GM19467 (cell line): ENCODE data around the gene PRR20G.

Source experiments
- ATAC-seq: cut with Tn5 transposase; IDR thresholded peaks from one replicate; pipeline ENCODE4 v1.9.1; 2021; ENCODE audit warnings: mild to moderate bottlenecking, moderate library complexity; ENCODE audit not compliant: unreplicated experiment

Gene PRR20G

DNA sequence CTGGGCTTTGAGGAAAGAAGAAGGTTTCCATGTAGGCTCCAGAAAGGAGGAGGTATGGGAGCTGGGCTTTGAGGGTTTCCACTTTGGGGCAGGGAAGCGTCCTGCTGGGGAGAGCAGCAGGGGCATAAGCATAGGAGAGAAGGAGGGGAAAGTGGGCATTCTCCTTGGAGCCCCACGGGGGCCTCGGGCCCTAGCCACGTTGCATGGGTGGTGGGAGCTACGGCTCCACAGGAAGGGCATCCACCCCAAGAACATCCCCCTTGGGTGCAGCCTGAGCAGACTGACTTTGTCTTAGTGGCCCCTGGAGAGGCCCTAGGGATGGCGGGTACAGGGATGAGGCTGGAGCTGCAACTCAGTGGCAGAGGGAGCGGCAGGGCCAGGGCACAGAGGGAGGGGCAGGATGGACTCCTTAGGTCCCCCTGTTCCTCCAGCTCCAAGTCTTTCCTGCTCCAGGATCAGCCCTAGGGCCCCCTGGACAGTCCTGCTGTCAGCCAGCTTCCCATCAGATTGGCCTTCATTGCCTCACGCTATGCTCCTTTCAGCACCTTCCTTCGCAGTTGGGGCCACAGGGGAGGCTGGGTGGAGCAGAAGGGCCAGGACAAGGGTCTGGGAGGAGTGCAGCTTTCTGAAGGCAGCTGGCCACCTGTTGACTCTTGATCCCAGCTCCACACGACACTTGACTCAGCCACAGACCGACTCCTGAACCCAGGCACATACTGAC is 22.9 kb downstream of the PRR20G start:
- ATAC-seq, result no peak

DNA sequence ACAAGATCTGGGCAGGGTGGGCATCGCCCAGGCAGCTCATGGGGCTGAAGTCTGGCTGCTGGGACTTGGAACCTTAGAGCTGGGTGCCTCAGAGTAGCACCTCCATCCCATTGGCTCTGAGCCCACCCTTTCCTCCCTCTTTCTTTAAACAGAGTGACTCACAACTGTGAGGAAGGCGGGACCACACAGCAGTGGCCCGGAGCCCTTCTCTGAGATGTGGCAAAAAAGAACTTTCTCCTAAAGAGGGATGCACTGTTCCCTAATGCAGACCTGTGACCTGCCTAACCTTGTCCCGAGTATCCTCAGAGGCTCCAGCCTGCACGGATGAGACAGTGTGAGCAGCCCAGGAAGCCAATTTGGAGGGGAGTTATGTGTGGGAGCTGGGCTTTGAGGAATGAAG is 23.6 kb downstream of the PRR20G start:
- ATAC-seq, result no peak

DNA sequence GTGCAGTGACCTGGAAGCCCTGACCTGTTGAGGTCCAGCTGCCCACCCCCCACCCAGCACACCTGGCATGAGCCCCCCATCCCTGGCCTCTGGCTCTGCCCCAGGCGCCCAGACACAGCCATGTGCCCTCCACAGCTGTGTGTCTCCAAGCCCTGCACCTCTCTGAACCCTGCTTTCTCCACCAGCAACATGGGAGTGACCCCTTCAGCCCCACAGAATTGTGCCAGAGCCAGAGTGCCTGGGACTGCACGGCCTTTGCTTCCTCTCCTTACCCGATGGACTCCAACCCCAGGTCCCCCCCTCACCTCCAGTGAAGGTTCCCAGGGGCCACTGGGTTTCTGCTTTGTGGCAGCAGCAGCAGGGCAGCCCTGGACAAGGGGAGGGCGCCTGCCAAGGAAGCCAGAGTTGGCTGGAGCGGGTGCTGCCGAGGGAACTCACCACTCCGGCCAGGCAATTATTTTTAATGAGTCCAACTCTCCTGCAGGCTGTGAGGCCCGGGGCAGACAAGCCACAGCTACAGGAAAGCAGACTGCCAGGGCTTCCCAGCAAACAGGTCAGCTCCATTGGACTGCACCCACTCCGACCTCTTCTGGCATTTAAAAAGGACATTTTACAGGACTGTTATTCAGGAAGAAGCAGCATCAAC is 24.1 kb downstream of the PRR20G start:
- ATAC-seq, result no peak

DNA sequence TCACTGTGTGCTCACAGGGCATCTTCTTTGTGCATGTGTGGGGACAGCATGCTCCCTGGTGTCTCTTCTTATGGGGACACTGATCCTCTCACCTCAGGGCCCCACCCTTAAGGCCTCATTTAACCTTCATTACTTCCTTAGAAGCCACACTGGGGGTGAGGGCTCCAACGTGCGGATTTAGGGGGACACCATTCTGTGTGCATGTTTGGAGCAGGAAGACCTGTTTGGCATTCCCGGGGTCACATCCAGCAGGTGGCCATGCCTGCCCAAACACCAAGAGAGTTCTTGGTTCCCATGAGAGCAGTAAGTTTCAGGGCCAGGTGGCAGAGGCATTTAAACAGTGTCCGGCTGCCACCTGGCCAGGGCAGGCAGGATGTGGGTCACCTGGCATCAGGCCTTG is 24.8 kb downstream of the PRR20G start:
- no peak for ATAC-seq

DNA sequence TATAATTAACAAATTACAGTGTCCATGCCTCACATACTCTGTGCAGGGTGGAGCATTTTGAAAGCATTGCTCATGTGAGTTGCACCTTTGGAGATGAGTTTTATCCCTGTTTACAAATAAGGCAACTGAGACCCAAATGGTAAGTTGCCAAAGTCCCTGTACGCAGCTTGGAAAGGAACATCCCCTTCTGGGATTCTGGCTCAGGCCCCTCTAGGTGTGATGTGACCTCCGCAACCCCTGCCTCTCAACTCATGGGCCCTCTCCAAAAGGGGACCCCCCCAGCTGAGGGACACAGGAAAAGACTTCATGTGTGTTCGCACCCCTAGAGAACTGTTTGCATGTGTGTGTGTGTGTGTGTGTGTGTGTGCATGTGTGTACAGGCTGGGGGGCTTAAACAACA is 25.3 kb downstream of the PRR20G start:
- no peak for ATAC-seq

DNA sequence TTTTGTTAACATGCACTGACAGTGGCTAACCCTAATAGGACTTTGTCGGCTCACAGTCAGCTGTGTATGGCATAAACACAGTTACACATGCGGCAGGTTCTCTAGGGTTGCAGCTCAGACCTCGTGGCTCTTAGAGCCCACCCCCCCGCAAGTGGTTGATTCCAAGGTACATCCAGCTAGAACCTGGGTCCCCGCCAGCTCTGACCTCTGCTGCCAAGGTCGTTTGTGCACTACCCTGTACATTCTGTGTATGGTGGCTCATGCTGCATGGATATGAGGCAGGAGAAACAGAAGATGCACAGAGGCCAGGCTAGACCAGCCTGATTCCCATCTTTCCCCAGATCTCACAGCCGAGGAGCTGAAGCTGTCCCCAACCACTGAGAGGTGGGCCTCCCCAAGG is 25.9 kb downstream of the PRR20G start:
- no peak for ATAC-seq

DNA sequence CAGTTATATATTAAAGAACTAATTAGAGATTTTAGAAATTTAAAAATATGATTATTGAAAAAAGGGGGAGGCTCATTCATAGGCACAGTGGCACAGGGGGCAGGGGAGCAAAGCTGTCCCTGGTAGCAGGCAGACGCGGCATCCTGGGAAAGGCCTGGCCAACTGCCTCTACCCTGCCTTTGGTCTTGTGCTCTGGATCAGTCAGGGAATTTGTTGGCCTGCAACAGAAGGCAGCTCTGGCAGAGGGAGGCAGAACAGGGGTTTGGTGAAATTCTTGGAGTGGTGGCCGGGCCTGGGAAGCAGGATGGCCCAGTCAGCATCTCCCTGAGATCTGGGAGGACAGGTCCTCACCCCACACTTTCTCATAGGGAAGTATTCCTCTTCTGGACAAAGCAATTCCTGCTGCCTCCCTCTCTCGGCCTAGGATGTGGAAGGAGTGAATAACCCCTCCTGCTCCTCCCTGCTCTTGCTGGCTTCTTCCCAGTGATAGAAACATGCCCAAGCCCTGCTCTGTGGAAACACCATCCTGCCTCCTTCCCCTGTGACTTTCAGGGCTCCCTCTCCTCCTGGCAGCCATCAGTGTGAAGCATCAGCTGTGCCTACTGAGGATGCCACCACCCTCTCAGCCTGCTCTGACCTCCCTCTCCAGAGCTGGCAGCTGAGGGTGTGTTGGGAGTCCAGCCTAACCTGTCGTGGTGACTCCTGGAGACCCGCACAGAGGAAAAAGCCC is 26.9 kb downstream of the PRR20G start:
- no peak for ATAC-seq

DNA sequence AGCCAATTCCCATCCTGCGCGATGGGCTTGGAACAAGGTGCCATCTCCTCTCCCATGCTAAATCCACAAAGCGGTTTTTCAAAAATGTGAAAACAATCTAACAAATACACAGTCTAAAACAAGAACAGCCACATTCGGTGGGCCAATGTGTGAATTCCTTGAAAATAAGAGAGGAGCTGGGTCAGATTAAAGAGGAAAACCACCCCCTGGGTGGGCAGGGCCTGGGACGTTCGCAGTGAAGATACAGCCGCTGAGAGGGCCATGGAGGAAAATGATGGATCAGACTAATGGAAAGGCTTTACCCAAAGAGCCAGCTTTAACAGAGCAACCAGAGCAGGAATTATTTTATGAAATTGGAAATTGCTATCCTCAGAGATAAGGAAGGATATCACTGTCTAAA is 27.4 kb downstream of the PRR20G start:
- no peak for ATAC-seq

DNA sequence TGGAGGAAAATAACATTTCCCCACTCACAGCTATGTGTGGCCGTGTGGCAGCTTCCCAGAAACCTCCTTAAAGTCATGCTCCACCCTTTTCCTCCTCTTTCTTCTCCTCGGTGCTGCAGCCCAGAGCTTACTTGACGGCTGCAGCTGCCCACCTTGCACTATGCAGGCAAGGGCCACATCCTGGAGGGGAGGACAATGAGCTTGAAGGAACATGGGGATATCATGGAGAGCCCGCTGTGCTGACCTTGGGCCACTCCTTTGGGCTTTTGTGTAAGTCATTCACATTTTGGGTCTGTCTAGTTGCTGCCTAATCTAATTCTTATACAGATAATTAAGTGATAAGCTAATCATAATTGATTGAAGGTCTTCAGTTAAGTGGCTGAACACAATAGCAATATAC is 28.0 kb downstream of the PRR20G start:
- ATAC-seq, result no peak

DNA sequence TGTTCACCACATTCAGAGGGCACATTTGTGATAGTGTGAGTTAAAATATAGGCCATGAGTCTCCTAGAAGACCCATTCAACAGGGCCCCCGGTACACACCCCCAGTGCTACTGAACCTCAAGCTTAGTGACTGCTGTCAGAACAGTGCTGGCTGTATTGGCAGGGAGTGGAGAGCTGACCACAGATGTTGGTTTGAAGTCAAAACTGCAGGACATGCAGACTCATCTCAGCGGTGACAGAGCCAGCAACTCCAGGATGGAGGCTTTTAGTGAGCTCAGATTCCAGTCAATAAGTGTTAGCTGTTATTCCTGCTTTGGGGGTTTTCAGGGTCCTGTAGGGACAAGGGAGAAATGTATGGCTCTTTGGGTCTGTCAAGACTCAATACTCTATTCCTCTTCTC is 29.1 kb downstream of the PRR20G start:
- ATAC-seq, result no peak

DNA sequence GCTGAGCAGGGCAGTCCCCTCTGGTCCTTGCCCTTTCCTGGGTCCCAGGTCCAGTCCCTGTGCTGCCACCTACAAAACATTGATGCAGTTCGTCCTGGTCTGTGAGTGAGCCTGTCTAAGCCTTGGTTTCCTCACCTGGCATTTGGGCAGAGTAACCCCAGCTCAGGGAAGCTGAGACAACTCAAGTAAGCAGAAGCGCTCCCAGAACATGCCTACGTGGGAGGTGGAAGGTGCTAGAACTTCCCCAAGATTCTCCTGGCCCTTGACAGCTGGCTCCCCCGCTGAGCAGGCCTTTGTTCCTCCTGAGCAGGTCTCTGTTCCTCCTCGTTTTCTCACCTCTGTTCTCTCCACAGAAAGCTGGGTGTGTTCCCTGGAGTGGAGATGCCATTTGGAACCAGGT is 30.5 kb downstream of the PRR20G start:
- ATAC-seq, result no peak

DNA sequence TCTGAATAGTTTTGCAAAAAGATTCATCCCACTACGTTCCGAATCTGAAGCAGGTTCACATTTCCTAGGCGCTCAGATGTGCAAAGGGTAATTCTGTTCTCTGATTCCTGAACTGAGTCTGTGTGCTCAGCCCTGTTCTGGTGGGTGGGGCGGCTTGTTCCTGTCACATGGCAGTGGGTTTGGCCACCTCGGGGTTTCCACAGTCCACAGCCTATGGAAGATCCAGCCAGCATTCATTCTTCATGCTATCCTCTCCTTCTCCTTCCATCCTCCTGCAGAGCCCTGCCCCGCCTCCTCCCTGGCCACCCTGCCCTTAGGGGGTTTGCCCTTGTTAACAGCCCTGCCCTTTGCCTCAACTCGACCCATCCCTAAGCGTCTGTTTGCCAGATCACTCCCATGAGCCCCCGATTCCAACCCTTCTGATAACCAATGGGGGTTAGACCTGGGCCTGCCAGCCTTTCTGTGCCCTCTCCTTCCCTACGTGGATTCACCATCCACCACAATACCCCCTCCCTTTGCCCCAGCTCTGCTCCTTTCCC is 31.0 kb downstream of the PRR20G start:
- ATAC-seq, result no peak

DNA sequence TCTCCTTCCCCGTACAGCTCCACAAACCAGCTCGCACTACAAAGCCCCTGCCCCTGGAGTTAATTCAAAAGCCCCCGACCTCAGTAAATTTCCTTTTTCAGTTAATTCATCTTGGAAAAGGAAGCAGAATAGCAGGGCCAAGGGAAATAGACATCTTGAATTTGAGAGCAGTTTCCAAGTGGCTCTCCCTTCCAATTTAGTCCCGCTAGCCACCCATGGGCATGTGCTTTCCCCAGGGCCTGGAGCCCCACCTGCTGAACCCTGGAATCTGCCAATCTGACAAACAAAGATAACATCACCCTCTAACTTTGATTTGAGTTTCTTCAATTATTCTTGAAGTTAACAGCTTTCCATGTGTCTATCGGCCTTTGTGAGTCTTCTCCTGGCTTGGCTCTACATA is 31.7 kb downstream of the PRR20G start:
- ATAC-seq, result no peak

DNA sequence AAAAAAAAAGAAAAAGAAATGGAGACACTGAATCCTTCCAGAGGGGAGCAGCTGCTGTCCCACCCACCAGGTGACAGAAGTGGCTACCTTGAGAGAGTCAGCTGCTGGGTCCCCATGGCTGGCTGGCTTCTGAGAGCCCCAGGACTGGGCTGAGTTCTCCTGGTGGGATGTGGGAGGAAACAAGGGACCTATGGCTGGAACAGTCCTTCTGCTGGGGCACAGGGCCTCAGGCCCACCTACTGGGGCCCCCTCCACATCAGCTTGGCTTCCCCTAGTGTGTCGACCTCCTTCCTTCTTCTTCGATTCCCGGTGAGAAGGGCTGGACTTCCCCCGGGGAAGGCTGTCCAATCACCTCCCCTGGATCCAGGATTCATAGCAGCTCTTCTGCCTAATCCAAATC is 32.3 kb downstream of the PRR20G start:
- ATAC-seq, result no peak

DNA sequence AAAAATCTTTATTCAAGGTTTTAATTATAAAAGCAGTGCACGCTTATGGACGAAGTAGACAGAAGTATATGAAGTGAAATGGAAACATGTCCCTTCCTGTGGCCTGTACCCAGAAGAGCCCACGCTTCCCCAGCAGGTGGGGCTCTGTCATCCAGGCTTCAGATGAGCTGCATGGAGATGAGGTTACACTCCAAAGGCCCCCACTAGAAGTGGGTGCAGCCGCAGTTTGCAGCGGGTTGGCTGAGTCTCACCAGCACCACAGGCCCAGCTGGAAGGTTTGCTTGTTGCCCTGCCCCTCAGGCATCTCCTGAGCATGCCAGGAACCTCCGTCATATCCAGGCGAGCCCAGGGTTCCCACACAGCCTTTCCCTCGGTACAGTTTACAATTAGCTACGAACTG is 33.1 kb downstream of the PRR20G start:
- no peak for ATAC-seq

DNA sequence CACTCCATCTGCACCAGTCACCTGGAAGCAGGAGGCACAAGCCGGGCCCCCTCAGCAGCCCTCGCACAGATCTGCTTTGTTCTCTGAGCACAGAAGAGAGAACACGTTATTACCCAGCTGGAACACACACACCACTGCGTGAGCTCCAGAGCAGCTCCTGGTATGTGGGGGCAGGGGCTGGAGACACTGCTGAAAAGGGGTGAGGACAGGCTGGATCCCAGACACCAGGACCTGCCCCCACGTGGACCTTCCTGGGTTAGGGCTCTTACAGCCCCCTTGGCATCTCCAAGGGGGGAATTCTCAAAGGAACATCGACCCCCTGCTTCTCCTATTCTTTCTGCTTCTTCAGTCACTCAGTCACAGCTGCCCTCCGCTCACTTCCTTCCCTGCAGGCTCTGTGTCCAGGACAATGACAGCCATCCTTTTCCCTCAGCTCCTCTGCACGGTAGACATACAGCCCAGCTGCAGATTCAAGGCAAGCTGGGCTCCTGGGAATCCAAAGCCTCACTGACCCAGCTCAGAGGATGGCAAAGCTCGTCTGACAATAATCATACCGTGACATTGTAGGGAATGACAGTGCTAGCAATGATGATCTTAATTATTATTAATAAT is 33.7 kb downstream of the PRR20G start:
- ATAC-seq, result no peak

DNA sequence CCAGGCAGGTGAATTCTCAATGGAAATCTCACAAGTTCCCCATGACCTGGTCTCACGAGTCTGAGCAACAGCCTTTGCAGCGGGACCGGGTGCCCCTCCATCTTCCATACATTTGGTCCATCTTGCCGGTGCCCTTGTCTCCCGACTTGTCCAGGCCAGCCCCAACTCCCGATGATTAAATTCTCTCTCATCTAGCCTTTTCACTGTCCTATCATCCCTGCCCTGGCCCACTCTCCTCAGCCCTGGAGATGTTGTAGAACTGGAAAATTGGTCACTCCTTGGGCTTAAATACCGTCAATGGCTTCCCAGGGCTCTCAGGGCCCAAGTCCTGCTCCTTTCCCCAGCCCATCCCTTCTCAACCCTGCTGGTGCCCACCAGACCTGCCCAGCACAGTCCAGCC is 34.4 kb downstream of the PRR20G start:
- ATAC-seq, result no peak

DNA sequence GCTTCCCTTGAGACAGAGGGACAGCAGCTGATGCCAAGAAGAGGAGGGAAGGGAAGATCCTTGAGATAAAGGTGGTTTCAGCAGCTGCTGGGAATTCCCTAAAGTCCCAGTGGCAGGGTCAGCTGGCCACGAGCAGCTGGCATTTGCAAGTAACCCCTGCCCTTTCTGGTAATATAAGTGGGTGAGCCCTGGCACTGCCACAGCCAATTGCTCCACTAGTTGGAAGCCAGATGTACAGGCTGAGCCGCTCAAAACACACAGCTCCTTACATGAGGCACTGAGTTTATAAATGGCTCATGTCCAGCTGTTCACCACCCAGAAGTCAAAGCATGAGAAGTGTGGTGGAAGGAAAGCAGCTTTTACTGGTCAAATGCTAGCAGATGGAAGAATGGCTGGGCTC is 35.4 kb downstream of the PRR20G start:
- no peak for ATAC-seq

DNA sequence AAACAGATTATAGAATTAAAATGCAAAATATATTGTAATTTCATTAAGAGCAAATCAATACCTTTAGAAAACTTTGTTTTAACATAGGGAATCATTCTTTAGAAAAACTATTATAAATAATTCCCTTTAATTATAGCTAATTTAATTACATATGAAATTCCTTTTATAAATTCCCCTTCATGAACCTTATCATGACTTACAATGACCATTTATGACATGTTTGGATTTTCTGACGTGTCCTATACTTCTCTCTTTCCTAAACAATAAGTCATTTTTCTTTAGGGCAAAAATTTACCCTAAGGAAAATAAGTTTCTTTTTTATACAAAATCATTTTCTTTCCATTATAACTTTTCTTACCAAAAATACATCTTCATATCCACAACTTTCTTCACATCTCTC is 37.8 kb downstream of the PRR20G start:
- ATAC-seq, result no peak

DNA sequence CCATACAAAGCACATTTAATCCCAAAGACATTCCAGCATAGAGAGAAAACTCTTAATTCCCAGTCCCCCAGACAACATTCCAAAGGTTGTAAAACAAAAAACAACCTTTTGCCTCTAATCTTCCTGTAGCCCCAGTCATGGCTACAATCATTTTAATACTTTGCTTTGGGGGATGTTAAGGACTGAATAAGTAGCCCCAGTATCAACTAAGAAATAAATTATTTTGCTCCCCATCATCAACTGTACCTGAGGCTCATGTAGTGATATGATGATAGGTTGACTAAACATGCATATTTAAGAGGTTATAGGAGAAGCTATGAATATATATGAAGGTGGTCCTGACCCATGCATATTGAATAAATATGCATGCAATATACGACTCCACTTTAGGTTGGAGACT is 40.6 kb downstream of the PRR20G start:
- no peak for ATAC-seq

DNA sequence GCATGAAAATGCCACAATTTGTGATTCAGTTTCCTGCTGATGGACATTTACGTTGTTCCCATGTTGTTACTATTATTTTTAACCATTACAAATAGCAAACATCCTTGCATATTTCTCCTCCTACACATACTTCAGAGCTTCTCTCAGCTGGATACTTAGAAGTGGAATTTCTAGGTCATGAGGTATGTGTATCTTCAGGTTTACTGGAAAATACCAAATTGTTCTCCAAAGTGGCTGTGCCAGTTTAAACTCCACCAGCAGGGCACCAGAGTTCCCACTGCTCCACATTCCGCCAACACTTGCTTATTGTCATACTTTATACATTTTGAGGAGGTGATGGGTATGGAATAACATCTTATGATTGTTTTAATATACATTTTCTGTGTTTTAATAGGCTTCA is 49.2 kb downstream of the PRR20G start:
- ATAC-seq, result no peak

DNA sequence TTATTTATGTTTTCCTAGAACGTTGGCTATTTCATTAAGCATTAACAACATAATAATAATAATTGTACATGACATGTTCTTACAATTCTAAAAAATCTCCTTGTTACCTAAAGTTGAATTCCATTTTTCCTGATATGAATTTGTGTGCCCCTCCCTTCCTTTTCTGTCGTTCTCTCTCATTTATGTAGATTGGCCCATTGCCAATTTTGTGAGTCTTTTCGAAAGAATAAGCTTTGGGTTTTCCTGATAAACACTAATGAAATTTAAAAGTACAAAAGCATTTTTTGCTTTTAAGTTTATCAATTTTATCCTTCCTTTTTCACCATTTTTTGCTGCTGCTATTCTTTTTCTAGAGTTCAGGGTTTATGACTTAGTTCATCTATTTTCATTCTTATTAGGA is 50.0 kb downstream of the PRR20G start:
- no peak for ATAC-seq
